Peyer's patch (tissue), 4 donors: ENCODE measurements around the gene KCNK1.

Experiments
- CTCF ChIP-seq, 6 experiments: fragments of 450-650 bp in 4 of 6; fragments of 200-600 bp in 2 of 6; sonication (generic) in 1 of 6; IDR thresholded peaks; one replicate each; pipeline ENCODE4 v1.5.1; 2017 to 2019; ENCODE audit warnings: antibody characterized with exemption in 6 of 6, mild to moderate bottlenecking in 3 of 6, moderate library complexity in 1 of 6
- POLR2A ChIP-seq, 2 donors: fragments of 450-650 bp; IDR thresholded peaks; one replicate each; pipeline ENCODE4 v1.5.1; 2017; ENCODE audit warnings: antibody characterized with exemption in 2 of 2, mild to moderate bottlenecking in 2 of 2, moderate library complexity in 2 of 2

GRCh38 chr1:233635765-233636502 is 22.0 kb downstream of the KCNK1 start:
- TF ChIP-seq POLR2A (IDR thresholded peaks at IDR 0.05) (no peak), CTCF (IDR thresholded peaks at IDR 0.05) (no peak)
